HAP-1 (cell line): ENCODE measurements around the gene ZNF385B.
"Not testable (repeated sequence)": the region's sequence is repeated elsewhere in the genome, so short reads cannot be mapped to it uniquely, and the experiment has no call there.

ENCODE experiments used
- DNase-seq, 2 experiments: peaks; one replicate each; pipeline ENCODE4 v3.0.0-alpha.2; 2016 to 2020; ENCODE audit warnings: low spot score in 2 of 2
- H3K27me3 ChIP-seq: fragments of 250-450 bp; sonication (Bioruptor Pico); 2 replicates; pipeline ENCODE4 v1.5.1; 2020; ENCODE audit warnings: low read depth, mild to moderate bottlenecking, moderate library complexity
- H3K36me3 ChIP-seq: fragments of 250-450 bp; sonication (Bioruptor Pico); replicated peaks from 2 replicates; pipeline ENCODE4 v1.5.1; 2020; ENCODE audit warnings: mild to moderate bottlenecking
- H3K4me1 ChIP-seq: fragments of 250-450 bp; sonication (Bioruptor Pico); 2 replicates; pipeline ENCODE4 v1.5.1; 2020; ENCODE audit warnings: mild to moderate bottlenecking
- H3K4me3 ChIP-seq: fragments of 250-450 bp; sonication (Bioruptor Pico); 2 replicates; pipeline ENCODE4 v1.5.1; 2020; ENCODE audit warnings: mild to moderate bottlenecking, moderate library complexity
- H3K9me3 ChIP-seq: fragments of 250-450 bp; sonication (Bioruptor Pico); 2 replicates; pipeline ENCODE4 v1.5.1; 2020; ENCODE audit warnings: mild to moderate bottlenecking, moderate library complexity
- in situ Hi-C: fragments of 300-500 bp; cut with MboI; formaldehyde crosslinking; loops from 3 replicates; pipeline ENCODE4 v1.14.3; 2020; ENCODE audit warnings: low sequenced_read_pairs, inconsistent platforms, mixed read lengths

ZNF385B gene

GRCh38 chr2:179782346-179782745, 79.1 kb downstream of the ZNF385B start:
- H3K36me3 ChIP-seq, DNase-seq, H3K9me3 ChIP-seq, H3K4me3 ChIP-seq, H3K4me1 ChIP-seq, in situ Hi-C loops: not testable (repeated sequence)
- H3K27me3 ChIP-seq = peaks cover 11% of the 10 kb centered on the region

- in situ Hi-C loops = loop anchor here (25.0 kb wide), 1 partner anchor 1012 kb away; no protein-coding TSS in a partner anchor
- Histone ChIP-seq H3K27me3 (no peaks in the 10 kb centered on the region), H3K4me1 (no peaks in the 10 kb centered on the region), H3K4me3 (no peak overlapping the region), H3K36me3 (no peaks in the 10 kb centered on the region), H3K9me3 (no peaks in the 10 kb centered on the region)
- no peak for DNase-seq
Observed at GRCh38 chr2:179773986-179774385, 87.4 kb downstream of the ZNF385B start.

- H3K27me3 ChIP-seq = no peaks in the 10 kb centered on the region
- H3K36me3 ChIP-seq = no peaks in the 10 kb centered on the region
- in situ Hi-C loops = loop anchor here (25.0 kb wide), 1 partner anchor 1010 kb away; no protein-coding TSS in a partner anchor
- DNase-seq = no peak
- H3K9me3 ChIP-seq = no peaks in the 10 kb centered on the region
- no peaks in the 10 kb centered on the region for H3K4me1 ChIP-seq
- H3K4me3 ChIP-seq = no peak overlapping the region
Observed at GRCh38 chr2:179772346-179772745, 89.1 kb downstream of the ZNF385B start.

- DNase-seq = no peak
- H3K27me3 ChIP-seq = 0 out of 2 replicates have a peak, but pooled peaks cover 2% of the 10 kb centered on the region
- in situ Hi-C loops = loop anchor here (25.0 kb wide), 1 partner anchor 1009 kb away; no protein-coding TSS in a partner anchor
Observed at GRCh38 chr2:179771791-179772190, 89.6 kb downstream of the ZNF385B start.

GRCh38 chr2:179770029-179770428, 91.4 kb downstream of the ZNF385B start:
- in situ Hi-C loops = loop anchor here (25.0 kb wide), 1 partner anchor 1008 kb away; no protein-coding TSS in a partner anchor

More at GRCh38 chr2:179771791-179772190, 89.6 kb downstream of the ZNF385B start:
- no peak overlapping the region for H3K4me3 ChIP-seq
- H3K36me3 ChIP-seq = no peaks in the 10 kb centered on the region
- no peaks in the 10 kb centered on the region for H3K4me1 ChIP-seq
- no peaks in the 10 kb centered on the region for H3K9me3 ChIP-seq

GRCh38 chr2:179769323-179769722, 92.1 kb downstream of the ZNF385B start:
- no peaks in the 10 kb centered on the region for H3K36me3 ChIP-seq
- in situ Hi-C loops = loop anchor here (25.0 kb wide), 1 partner anchor 1007 kb away; no protein-coding TSS in a partner anchor
- H3K27me3 ChIP-seq = peaks cover 16% of the 10 kb centered on the region
- peaks cover 6% of the 10 kb centered on the region for H3K4me1 ChIP-seq
- no peak for DNase-seq
- H3K4me3 ChIP-seq = no peak overlapping the region
- H3K9me3 ChIP-seq = no peaks in the 10 kb centered on the region

More at GRCh38 chr2:179770029-179770428, 91.4 kb downstream of the ZNF385B start:
- Histone ChIP-seq H3K4me3 (no peak overlapping the region), H3K9me3 (no peaks in the 10 kb centered on the region), H3K36me3 (no peaks in the 10 kb centered on the region), H3K27me3 (peaks cover 13% of the 10 kb centered on the region), H3K4me1 (peaks cover 6% of the 10 kb centered on the region)
- DNase-seq = no peak

GRCh38 chr2:179768765-179769164, 92.6 kb downstream of the ZNF385B start:
- Histone ChIP-seq H3K4me3 (no peak overlapping the region), H3K9me3 (no peaks in the 10 kb centered on the region), H3K36me3 (no peaks in the 10 kb centered on the region), H3K4me1 (peaks cover 6% of the 10 kb centered on the region), H3K27me3 (peaks cover 19% of the 10 kb centered on the region)
- DNase-seq = no peak
- in situ Hi-C loops = loop anchor here (25.0 kb wide), 1 partner anchor 1006 kb away; no protein-coding TSS in a partner anchor

GRCh38 chr2:179765666-179766065, 95.7 kb downstream of the ZNF385B start:
- in situ Hi-C loops = loop anchor here (25.0 kb wide), 1 partner anchor 1003 kb away; no protein-coding TSS in a partner anchor
- H3K27me3 ChIP-seq = peaks cover 25% of the 10 kb centered on the region
- peaks cover 6% of the 10 kb centered on the region for H3K4me1 ChIP-seq
- peak; percentile 27 to 87 for DNase-seq
- no peaks in the 10 kb centered on the region for H3K9me3 ChIP-seq
- no peak overlapping the region for H3K4me3 ChIP-seq
- H3K36me3 ChIP-seq = no peaks in the 10 kb centered on the region

- Histone ChIP-seq H3K36me3 (no peaks in the 10 kb centered on the region), H3K4me3 (no peak overlapping the region), H3K9me3 (no peaks in the 10 kb centered on the region), H3K27me3 (peaks cover 25% of the 10 kb centered on the region), H3K4me1 (peaks cover 6% of the 10 kb centered on the region)
- DNase-seq = no peak
- in situ Hi-C loops = loop anchor here (25.0 kb wide), 1 partner anchor 1002 kb away; no protein-coding TSS in a partner anchor
Observed at GRCh38 chr2:179764710-179765109, 96.7 kb downstream of the ZNF385B start.

GRCh38 chr2:179758636-179759035, 102.8 kb downstream of the ZNF385B start:
- no peaks in the 10 kb centered on the region for H3K36me3 ChIP-seq
- peaks cover 4% of the 10 kb centered on the region; the same call in 1 of the 2 replicates for H3K9me3 ChIP-seq
- in situ Hi-C loops = loop anchor here (25.0 kb wide), 1 partner anchor 996 kb away; no protein-coding TSS in a partner anchor
- H3K4me3 ChIP-seq = no peak overlapping the region
- no peak for DNase-seq
- H3K4me1 ChIP-seq = no peaks in the 10 kb centered on the region
- H3K27me3 ChIP-seq = peaks cover 8% of the 10 kb centered on the region

GRCh38 chr2:179751163-179751809, 110.1 kb downstream of the ZNF385B start:
- H3K9me3 ChIP-seq = no peaks in the 10 kb centered on the region
- H3K4me1 ChIP-seq = no peaks in the 10 kb centered on the region
- no peak overlapping the region for H3K4me3 ChIP-seq
- in situ Hi-C loops = loop anchor here (5.0 to 25.0 kb wide), 2 partner anchors 339 to 989 kb away; no protein-coding TSS in a partner anchor
- DNase-seq = peak in 1 of 2 experiments; percentile 57
- no peaks in the 10 kb centered on the region for H3K27me3 ChIP-seq
- H3K36me3 ChIP-seq = no peaks in the 10 kb centered on the region

GRCh38 chr2:179749210-179749609, 112.2 kb downstream of the ZNF385B start:
- H3K9me3 ChIP-seq = no peaks in the 10 kb centered on the region
- no peaks in the 10 kb centered on the region for H3K27me3 ChIP-seq
- DNase-seq = no peak
- no peaks in the 10 kb centered on the region for H3K4me1 ChIP-seq
- in situ Hi-C loops = no loop called here
- H3K4me3 ChIP-seq = no peak overlapping the region
- H3K36me3 ChIP-seq = no peaks in the 10 kb centered on the region

GRCh38 chr2:179746981-179747380, 114.4 kb downstream of the ZNF385B start:
- in situ Hi-C loops = no loop called here
- DNase-seq = no peak

GRCh38 chr2:179745635-179746256, 115.7 kb downstream of the ZNF385B start:
- H3K27me3 ChIP-seq = no peaks in the 10 kb centered on the region
- H3K9me3 ChIP-seq = no peaks in the 10 kb centered on the region
- H3K4me3 ChIP-seq = no peak overlapping the region
- no peaks in the 10 kb centered on the region for H3K36me3 ChIP-seq
- in situ Hi-C loops = no loop called here
- no peaks in the 10 kb centered on the region for H3K4me1 ChIP-seq
- DNase-seq = no peak

More at GRCh38 chr2:179746981-179747380, 114.4 kb downstream of the ZNF385B start:
- H3K36me3 ChIP-seq = no peaks in the 10 kb centered on the region
- H3K4me3 ChIP-seq = no peak overlapping the region
- H3K9me3 ChIP-seq = no peaks in the 10 kb centered on the region
- no peaks in the 10 kb centered on the region for H3K27me3 ChIP-seq
- no peaks in the 10 kb centered on the region for H3K4me1 ChIP-seq
